NOMO-1 (cell line): ENCODE measurements around the gene SLC13A4.
"Not testable (repeated sequence)": the region's sequence is repeated elsewhere in the genome, so short reads cannot be mapped to it uniquely, and the experiment has no call there.

ENCODE experiments used
- DNase-seq, 2 experiments: peaks; one replicate each; lab custom pipeline; 2025; ENCODE audit not compliant: unreplicated experiment in 2 of 2; lab: John Stamatoyannopoulos, UW

The SLC13A4 gene

DNA sequence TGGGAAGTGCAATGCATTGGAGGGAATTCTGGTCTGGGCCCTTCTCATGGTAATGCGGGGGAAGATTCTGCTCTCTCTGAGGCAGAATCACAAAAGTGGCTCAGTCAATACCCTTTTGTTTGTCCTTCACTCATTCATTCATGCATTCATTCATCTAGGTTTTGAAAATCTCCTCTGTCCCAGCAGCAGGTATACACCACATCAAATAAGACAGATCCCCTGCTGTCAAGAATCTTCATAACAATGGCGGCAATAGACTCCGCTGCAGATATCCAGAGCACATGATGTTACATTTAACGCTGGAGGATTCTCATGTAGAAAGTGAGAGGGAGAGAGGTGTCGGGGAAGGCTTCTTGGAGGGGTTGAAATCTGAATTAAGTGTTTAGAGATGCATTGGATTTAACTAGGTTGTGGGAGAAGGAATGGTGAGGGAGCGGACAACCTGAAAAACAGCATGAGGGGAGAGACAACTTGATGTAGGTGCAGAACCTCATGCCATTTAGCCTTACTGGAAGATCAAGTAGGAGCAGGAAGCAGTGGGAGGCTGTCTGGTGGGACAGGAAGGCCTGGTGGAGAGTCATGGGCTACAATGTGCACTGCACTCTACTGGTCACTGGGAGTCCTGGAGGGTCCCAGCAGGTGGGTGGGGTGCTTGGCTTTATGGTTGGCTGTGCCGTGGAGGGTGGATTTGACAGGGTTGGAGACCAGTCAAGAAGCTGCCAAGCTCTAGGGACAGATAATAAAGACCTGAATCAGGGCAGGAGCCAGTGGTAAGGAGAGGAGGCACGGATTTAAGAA lies 25.8 kb upstream of the SLC13A4 start:
- no peak for DNase-seq

DNA sequence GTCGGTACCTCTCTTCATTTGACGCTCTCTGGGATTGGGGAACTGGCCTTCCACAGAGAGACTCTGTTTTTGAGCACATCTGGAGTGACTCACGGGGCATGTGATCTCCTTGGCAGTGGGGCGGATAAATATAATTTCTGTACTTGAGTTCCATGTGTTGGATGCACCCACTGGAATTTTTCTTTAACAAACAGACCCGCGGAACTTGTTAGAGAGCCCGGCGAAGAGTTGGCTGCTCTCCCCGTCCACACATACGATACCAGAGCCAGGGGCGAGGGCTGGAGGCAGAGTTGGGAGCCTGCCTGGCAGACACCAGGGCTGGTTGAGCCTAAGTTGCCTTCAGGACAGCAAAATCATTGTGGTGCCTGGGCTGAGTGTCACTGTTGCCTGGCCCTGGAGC lies 20.8 kb upstream of the SLC13A4 start, which contains the start of gene FAM180A:
FAM180A (minus strand) TSS at position 44 of the 400 bp plus-strand sequence. CDS start 233 bp downstream, outside the sequence.
- DNase-seq = no peak

DNA sequence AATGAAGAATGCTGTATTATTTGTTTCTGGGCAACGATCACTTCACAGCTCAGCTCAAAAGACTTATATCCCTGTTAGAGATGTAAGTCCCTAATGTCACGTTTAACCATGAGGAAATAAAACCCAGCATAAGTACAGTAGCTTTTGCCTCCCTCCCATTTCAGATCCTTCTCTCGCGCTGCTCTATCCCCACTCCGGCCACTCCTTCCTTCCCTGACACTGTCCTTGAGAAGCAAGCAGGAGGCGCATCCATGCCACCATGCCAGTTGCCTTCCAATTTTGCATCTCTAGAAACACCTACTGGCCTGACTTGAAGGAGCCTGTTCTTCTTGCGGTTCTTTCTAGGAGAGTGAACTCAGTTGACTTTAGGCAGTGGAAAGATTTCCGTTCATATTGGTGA lies 19.4 kb upstream of the SLC13A4 start:
- DNase-seq = no peak

DNA sequence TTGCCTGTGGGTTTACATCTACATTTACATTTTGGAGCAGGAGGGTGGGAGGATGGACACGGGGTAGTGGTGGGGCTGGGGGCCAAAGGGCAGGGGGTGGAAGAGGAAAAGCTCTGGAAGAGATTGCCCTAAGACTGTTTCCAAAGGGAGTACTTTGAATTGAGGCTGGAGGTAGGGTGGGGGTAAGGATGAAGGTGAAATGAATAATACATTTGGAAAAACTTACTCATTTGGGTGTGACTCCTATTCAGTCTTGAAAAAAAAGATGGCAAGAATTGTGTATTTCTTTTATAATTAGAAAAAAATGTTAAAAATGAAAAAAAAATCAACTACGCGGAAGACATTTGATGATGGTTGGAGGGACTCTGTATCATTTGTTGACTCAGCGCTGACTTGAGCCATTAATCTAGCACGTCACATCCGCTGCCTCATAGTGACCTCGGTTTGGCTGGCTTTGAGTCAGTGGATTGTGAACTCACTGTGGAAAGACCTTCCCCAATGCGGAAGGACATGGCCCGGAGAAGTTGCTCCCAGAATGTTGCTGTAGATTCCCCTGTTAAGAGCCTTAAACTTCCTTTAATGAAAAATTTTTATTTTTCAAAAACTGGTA lies 17.8 kb upstream of the SLC13A4 start:
- DNase-seq = no peak

DNA sequence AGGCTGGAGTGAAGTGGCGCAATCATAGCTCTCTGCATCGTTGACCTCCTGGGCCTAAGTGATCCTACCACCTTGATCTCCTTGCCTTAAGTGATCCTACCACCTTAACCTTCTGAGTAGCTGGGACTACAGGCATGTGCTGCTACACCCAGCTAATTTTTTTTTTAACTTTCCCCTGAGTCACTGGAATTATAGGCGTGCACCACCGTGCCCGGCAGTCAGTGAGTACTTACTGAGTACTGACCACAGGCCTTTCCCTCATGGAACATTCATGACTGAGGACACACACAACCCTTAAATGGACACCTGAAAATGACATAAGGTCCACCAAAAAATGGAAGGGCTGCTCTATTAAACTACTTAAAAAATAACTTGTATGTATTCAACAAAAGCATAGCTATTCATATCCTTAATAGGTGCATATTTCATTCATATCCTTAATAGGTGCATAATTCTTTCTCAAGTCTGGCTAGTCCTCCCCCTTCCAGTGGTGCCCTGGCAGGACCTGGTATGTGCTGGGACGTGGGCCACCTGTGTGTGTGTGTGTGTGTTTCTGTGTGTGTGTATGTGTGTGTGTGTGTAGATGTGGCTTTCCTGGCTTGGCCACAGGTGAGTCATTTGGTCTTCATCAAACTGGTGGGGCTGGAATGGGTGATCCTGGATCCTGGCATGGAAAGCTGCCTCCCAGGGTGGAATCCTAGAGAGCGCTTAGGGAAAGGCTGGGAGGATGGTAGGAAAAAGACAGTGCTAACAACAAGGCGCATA lies 17.1 kb upstream of the SLC13A4 start:
- no peak for DNase-seq

DNA sequence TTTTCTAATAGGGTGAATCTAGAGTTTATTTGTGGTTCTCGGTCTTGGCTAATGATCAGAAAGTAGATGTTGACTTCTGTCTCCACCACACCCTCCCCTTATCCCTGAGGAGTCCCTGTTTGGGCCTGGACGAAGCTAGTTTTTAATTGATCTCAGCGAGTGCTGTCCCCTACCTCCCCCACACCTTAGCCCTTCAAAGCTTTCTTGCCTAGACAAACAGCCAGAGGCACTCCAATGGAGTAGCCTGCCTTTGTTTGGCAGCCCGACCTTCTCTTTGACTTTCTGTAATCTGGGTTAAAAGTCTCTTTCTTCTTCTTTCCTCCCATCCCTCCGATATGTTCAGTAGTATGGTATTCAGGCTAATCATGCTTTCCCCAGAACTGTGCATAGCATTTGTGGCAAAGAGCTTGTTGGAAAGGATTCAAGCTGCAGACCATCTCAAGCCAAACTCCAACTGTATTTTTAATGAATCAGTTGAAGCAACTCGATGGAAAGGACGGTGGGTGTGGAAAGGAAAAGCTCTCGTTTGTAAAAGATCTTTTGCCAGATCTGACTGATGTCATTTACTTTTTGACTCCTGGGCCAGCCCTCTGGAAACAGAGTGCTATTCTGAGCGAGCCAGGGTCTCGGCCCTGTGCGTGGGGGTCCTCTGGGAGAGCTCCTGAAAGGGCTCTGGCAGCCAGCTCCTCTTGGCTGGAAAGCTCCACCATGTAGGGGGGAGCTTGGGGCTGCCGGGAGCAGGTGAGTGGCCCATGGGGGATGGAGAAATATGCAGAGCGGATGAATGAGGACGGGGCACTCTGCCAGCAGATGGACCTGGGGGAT lies 16.1 kb upstream of the SLC13A4 start:
- DNase-seq = no peak

DNA sequence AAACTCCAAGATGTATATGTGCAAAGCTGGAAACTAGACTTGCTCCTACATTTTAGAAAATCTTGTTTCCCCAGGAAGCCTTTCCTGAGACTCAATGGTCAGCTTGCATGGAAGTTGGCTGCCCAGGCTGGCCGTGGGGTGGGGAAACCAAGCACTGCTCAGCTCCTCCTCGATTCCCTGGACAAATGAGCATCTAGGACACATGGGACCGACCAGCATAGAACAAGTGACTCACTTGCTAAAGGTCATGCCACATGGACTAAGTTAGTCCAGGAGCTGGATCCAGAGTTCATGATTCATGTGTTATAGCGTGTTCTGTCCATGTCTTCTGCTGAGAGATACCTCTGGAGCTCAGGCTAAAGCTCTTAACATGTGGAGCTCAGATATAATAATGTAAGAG lies 14.4 kb upstream of the SLC13A4 start:
- no peak for DNase-seq

DNA sequence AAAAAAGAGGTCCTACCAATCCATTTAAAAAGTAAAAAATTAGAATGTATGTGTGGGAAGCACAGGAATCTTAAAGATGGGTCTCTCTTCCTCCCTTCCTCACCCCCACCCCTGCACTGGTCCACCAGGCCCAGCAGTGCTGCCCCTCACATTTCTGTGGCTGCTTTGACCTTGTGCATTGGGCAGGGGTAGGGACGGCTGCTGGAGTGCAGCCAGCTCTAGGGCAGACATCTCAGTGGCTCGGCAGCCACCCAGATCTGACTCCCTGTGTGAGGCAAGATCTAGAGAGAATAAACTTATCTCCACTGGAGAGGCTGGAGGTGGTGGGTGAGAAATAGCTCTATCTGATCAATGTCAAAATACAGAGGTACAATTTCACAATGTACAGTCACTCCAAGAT lies 13.9 kb upstream of the SLC13A4 start:
- DNase-seq = no peak

DNA sequence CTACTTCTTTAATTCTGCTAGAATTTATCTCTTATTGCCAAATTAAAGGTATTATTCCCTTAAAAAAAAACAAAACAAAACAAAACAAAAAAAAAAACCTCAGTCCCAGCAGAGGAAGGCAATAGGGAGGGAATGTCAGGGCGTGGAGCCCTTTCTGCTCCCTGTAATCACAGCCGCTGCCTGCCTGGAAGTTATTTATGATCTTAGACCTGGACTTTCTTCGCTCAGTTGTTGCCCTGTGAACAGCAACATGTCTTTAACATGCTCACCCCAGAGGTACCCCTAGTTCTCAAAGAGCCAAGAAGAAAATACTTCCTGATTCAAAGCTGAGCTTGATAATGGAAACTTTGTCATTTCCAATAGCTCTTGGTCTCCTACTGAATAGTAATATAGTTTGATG lies 12.9 kb upstream of the SLC13A4 start:
- no peak for DNase-seq

DNA sequence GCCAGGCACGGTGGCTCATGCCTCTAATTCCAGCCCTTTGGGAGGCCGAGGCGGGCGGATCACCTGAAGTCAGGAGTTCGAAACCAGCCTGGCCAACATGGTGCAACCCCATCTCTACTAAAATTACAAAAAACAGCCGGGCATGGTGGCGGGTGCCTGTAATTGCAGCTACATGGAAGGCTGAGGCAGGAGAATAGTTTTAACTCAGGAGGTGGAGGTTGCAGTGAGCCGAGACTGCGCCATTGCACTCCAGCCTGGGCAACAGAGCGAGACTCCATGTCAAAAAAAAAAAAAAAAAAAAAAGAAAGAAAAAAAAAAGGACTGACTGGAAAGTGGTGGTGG lies 9.3 kb upstream of the SLC13A4 start:
- DNase-seq = not testable (repeated sequence)

DNA sequence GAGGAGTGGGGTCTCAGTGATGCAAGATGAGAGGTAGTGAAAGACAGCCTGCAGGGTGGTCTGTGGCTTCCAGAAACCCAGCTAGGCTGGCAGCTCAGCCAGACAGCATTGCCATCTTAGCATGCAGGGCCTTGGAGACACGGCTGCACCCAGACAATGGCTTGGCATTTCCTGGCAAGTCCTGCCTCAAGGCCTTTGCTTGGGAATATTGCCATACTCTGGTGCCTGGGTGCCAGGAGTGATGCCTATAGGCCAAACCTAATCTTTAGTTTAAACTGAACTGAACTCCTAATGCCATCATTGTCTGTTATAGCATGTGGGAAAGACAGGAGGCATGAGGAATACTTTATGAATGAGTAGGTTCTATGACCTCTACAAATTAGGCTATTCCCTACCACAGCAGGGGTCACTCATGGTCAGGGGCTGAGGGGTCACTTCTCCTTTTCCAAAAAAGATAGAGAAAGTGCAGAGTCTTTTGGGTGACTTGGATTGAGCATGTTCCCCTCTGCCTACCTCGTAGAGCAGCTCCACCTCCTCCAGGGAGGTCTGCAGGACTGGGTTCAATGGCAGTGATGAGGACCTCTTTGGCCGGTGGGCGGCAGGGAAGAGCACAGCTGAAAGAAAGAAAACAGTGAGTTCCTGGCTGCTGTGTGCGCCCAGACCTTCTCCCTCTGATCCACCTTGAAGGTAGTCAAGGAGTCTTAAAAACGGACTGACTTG lies 8.8 kb upstream of the SLC13A4 start:
- no peak for DNase-seq

DNA sequence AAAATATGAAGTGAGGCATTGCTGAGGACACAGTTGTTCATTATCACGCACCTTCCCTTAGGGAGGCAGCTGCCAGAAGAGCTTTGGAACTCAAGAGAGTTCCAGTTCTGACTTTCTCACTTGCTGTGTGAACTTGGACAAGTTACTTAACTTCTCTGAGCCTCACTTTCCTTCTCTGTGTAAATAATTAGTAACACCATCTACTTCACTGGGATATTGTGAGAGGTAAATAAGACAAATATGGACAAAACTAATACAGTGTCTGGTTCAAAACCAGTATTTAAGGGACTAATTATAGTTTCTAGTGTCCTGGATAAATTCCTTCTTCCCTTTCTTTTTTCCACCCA lies 6.3 kb upstream of the SLC13A4 start:
- DNase-seq = no peak

DNA sequence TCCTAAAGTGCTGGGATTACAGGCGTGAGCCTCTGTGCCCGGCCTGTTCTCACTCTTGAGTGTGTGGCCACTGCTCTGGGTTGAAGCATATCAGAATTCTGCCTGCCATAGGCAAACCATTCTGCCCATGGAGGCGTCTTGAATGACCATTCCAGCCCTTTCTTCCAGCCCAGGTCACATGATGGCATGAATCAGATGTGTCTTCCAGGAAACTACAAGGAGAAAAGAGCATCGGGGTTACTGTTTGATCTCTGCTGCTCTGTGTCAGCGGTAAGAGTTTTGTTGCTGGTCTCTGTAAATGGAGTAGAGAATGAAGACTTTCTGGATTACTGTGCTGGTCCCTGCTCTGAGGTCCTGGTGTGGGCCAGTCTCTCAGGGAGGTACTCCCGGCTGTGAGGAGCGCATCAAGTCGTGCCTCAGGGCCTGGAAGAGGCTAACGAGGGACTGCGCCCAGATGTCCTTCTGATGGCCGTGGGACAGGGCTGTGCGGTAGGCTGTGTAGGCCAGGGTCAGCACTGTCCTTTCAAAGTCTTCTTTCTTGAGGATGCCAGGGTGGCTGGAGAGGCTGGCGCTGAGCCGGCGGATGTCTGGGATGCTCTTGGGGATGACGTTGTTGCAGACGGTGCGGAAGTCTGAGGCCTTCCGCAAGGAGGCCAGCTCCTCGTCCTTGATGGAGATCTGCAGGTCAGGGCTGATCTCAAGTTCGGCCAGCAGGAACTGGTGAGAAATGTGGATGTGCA lies 5.8 kb upstream of the SLC13A4 start:
- DNase-seq = no peak

DNA sequence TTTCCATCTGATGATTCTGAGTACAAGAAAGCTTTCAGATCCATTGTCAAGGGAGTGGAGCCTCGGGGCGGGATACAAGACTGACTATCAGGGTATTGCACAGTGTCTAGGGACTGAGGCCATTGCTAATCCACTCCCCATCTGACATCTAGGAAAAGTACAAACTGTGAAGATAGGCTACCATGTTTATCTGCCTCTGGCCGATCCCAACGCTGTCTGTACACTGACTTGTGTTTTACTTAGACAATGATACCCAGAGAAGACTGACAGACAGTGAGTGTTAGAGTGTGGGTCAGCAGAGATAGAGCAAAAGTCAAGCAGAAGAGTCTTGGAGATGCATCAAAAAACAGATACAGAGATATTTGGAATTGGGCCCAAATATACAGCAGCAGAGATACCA lies 3.1 kb upstream of the SLC13A4 start:
- DNase-seq = no peak

DNA sequence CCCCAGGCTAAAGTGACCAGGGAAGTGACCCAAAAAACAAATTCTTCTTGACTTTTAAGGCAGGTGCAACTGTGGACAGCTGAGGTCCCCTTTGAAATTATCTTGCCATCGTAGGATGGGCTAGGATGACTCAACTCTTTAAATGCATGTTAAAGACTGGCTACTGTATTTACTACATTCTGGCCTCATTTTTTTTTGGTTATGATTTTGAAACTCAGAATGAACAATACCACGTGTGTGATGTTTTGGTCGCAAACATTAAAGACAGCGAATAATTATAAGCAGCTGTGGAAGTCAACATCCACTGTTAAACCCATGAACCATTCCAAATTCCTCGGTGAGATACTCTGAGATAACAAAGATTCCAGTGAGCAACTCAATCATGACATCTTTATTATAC lies 1.2 kb upstream of the SLC13A4 start:
- DNase-seq = no peak

DNA sequence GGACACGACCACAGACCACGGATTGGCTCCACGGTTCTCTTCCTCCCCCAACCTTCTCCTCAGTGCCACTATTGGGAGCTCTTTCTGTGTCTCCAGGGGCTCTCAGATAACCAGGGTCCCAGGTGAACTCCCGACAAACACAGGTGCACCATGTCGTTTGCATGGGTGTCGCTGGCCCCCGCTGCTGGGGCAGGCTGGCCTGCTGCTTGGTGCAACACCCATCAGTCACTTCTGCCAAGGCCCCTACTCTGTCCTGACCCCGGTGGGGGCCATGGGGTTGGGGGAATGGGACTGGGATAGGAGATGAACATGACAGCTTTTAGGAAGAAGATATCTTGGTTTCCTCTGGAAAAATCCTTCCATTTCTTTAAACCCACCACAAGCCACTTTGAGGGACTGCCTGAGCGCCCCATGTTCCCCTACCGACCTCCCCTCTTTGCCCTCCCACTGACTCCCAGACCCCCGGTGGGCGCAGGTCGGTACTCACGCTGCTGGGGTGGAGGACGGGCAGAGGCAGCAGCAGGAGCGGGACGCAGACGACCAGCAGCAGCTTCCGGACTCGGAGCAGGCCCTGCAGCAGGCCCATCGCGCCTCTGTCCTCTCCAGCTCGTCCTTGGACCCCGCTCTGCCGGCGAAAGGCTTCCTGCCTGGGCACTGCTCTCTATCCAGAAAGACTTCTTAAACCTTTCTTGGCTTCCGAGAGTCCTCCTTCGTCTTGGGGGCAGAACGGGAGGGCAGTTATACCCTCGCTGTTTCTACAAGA lies 894 bp downstream of the SLC13A4 start:
- no peak for DNase-seq

DNA sequence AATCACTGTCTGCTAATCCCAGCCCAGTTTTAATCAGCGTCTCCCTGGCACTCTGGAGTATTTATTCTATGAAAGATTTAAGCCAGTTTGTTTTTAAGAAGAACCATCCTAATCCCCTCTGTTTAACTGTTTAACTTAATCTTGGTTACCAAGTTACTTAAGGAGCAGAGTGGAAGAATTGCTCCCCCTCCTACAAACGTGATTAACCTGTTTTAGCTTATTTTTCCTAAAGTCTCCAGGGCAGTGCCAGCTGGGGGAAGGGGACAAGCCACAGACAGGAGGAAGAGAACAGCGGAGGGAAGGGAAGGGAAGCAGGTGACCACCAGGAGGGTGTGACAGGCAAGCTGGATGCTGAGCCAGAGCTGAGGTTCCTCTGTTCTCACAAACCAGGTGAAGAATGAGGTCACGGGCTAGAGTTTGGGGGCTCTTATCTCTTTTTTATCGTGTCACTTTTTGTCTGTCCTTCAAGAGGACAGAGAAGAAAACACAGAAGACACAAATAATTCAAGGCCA lies 1.7 kb downstream of the SLC13A4 start:
- no peak for DNase-seq

DNA sequence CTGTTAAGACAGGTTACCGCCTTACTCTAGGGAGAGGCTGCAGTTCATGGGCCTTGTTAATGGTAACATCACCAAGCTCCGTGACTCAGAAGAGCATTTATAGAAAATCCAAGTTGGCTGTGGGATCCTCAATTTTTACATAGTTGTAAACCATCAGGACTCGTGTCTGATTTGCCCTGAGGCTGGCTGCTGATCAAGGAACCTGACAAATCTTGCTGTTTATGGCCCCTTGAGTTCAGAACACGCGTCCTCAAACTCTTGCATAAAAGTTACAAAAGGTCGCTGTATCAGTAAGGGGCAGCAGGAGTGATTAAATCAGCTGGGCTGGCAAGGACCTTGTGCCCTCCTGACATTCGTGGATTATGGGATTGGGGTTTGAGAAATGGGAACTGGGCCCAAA lies 4.6 kb downstream of the SLC13A4 start:
- DNase-seq = no peak
